Uterus (tissue), 2 donors: ENCODE measurements around the gene CYP27C1.

Experiments used
- CTCF ChIP-seq, 4 experiments: fragments of 200-600 bp in 2 of 4; fragments of 450-650 bp in 2 of 4; sonication (generic) in 2 of 4; IDR thresholded peaks; one replicate each; pipeline ENCODE4 v1.5.1; 2016 to 2019; ENCODE audit warnings: antibody characterized with exemption in 4 of 4, mild to moderate bottlenecking in 2 of 4, moderate library complexity in 1 of 4
- POLR2A ChIP-seq, 2 donors: fragments of 450-650 bp; IDR thresholded peaks; one replicate each; pipeline ENCODE4 v1.6.1; 2016; ENCODE audit warnings: antibody characterized with exemption in 2 of 2, mild to moderate bottlenecking in 1 of 2, moderate library complexity in 1 of 2

- no peak for TF ChIP-seq CTCF (IDR thresholded peaks at IDR 0.05)
- TF ChIP-seq POLR2A (IDR thresholded peaks at IDR 0.05), result no peak
Observed at GRCh38 chr2:127185093-127185492, 35.0 kb downstream of the CYP27C1 start.
